GM18498 (cell line): ENCODE measurements around the gene RALBP1.
A peak's percentile ranks its signal among the peaks of the same experiment; 100 is the strongest.
"Not testable (repeated sequence)": the region's sequence is repeated elsewhere in the genome, so short reads cannot be mapped to it uniquely, and the experiment has no call there.

Experiments
- ATAC-seq: cut with Tn5 transposase; IDR thresholded peaks from one replicate; pipeline ENCODE4 v1.9.1; 2021; ENCODE audit warnings: mild to moderate bottlenecking, moderate library complexity; ENCODE audit not compliant: unreplicated experiment

Gene RALBP1

DNA sequence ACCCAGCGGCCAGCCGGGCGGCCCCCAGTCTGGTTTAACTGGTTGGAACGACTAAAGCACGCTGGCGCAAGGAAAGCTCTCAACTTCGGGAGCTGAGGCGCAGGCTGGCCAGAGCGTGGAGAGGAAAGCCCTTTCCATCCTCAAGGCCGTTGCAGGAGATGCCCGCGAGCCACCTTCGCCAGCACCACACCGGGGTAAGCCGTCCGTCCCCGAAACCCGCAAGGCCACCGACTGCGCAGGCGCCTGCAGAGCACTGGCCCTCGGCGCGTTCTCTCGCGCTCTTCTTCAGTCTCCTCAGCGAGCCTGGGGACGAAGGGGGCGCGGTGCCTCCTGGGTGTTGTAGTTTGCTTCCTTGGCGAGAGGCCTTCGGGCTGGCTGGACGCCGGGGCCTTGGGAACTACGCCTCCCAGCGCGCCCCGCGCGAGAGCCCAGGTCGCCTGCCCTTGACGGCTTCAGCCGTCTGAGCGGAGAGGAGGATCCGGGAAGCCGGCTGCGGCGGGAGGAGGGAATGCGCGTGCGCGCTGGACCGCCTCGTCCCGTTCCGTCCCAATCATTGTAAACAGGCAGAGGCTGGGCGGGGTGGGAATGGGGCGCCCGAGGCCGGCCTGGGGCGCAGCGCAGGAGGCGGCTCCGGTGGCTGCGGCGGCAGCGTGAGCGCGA lies at the start of gene RALBP1:
RALBP1 (plus strand) TSS at position 531 of the 660 bp plus-strand sequence. CDS start 37,533 bp downstream, outside the sequence.
- peak; percentile 93 for ATAC-seq

DNA sequence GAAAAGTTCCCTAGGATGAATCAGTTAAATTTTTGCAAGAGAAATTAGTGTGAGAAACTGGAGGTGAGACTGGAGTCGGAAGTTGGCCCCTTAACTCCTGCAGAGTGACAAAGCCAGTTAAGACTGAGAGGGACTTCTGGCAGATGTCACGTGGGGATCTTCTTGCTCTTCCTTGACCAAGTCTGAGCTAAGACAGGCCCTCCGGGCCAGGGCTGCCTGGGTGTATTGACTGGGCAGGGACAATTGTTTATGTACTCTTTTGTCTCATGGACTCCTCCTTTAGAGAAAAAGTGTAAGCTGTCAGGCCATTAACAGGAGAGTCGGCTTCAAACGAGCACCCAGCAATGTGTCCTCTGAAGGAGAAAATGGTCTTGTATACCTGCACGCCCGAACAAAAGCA lies 48.6 kb upstream of the RALBP1 start:
- no peak for ATAC-seq

- ATAC-seq: no peak
Observed at GRCh38 chr18:9428301-9428706, 47.0 kb upstream of the RALBP1 start.

DNA sequence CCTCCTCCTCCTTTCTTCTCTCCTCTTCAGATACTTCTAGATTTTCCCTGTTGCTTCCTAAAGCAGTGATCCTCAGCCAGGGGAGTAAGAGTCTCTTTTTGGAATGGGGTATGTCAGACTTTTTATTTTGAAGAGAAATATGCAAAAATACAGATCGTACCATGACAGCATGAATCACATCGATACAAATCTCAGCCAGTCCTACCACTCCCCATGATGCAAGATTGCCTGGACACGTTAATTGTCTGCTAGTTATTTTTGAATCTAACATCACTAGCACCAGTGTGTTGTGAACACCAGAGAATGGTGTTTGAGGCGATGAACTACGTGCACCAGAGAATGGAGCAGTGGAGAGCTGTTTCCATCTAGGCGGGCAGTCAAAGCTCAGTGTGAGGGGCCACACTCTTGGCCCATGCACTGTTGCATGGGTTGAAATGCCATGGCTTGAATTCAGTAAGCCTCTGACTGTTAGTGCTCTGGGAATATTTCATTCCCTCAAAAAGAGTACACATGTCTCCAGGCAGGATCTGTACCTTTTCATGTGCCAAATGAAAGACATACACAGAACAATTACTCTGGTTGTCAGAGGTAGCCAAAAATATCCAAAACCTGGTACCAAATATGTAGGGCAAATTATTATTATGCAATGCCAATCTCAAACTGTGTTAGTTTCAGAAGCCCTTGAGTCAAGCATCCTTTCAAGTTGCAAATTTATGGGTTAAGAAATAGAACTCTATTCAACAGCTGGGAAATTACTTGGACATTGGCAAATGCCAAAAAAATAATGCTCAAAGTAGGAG lies 46.3 kb upstream of the RALBP1 start:
- no peak for ATAC-seq

- ATAC-seq: no peak
Observed at GRCh38 chr18:9429662-9429993, 45.7 kb upstream of the RALBP1 start.

GRCh38 chr18:9430315-9430714 lies 45.0 kb upstream of the RALBP1 start:
- not testable (repeated sequence) for ATAC-seq

- no peak for ATAC-seq
Observed at GRCh38 chr18:9431296-9431695, 44.0 kb upstream of the RALBP1 start.

DNA sequence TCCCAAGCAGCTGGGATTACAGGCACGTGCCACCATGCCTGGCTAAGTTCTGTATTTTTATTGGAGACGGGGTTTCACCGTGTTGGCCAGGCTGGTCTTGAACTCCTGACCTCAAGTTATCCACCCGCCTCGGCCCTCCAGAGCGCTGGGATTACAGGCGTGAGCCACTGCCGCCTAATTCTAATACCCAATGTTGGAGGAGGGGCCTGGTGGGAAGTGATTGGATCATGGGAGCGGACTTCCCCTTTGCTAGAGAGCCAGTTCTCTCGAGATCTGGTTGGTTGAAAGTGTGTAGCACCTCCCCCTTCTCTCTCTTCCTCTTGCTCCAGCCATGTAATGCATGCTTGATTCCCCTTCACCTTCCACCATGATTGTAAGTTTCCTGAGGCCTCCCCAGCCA lies 42.2 kb upstream of the RALBP1 start:
- ATAC-seq: not testable (repeated sequence)

GRCh38 chr18:9433671-9434121 lies 41.6 kb upstream of the RALBP1 start:
- no peak for ATAC-seq

DNA sequence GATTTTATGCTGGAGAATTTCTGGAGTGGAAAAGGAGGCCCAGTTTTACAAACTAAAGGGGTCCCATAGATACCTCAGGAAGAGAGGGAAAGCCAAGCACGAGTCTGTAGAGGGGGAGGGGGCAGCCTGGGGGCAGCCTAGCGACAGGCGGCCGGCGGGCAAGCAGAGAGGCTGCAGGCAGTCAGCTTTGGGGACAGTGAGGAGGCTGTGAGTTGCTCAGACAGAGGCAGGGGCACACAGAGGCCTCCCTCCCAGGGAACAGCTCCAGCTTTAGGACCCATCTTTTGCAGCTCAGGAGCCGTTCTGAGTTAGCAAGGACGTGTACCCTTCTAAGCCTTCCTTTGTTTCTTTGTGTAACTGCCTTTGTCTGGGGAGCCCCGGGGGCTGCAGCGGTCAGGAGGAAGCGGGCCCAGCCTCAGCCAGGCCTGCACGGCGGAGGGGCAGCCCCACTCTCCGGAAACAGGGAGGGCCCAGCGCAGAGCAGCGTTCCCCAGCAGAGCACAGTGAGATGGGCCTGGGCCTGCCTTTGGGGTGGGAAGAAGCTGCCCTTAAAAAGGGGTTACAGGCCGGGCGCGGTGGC lies 41.1 kb upstream of the RALBP1 start:
- no peak for ATAC-seq

GRCh38 chr18:9435041-9435440 lies 40.3 kb upstream of the RALBP1 start:
- no peak for ATAC-seq

- no peak for ATAC-seq
Observed at GRCh38 chr18:9436206-9436929, 38.9 kb upstream of the RALBP1 start.

DNA sequence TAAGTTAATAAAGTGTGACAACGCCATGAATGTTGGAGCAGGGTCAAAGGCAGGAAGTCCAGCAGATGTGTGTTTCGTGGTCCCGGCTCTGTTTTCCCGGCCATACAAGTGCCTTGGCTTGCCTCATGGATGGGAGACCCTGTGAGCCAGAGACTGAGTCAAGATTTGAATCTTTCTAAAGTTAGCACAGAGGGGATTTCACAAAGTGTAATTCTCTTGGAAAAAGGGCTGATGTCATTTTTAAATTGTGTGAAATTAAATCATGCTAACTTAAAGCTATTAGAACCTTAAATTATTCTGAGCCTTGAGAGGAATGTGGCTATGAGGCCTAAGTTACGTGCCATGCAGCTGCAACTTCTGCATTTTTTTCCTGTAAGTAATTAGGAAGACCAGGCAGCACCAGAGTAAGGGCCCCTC lies 38.3 kb upstream of the RALBP1 start:
- ATAC-seq: no peak

GRCh38 chr18:9437672-9438071 lies 37.6 kb upstream of the RALBP1 start:
- ATAC-seq: no peak

- no peak for ATAC-seq
Observed at GRCh38 chr18:9441061-9441460, 34.3 kb upstream of the RALBP1 start.

- no peak for ATAC-seq
Observed at GRCh38 chr18:9444549-9444948, 30.8 kb upstream of the RALBP1 start.

DNA sequence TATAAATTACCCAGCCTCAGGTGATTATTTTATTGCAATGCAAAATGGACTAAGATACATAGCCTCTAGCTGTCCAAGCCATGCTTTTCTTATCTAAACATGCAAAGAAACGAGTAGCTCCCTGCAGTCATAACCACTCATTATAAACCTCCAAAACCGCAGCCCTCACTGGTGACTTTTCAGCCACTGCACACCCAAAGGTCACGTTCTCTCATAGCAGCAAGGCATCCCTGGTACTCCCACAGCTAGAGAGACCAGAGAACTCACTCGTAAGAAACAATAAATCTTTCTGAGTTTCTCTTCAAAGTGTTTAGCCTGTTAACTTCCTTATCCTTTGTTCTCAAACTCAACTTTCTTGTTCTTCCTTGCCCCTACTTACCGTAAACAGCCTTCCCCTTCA lies 28.5 kb upstream of the RALBP1 start:
- no peak for ATAC-seq

DNA sequence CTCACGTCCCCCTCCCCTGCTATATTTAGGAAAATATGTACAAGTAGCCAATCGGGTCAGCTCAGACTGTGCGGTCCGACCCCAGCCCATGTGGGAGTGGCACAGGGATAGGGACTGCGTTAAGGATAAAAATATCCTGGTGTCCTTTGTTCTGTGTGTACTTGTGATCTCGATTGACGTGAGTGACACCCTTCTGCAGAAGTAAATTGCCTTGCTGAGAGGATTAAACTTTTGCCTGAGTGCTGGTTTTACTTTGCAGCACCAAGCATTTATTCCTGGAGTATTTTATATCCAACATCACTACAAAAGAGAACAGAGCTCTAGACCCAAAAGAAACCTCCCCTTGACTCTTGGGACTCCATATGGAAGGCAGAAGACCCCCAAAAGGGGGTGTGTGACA lies 28.0 kb upstream of the RALBP1 start:
- no peak for ATAC-seq

GRCh38 chr18:9449600-9450414 lies 25.5 kb upstream of the RALBP1 start:
- ATAC-seq: no peak

DNA sequence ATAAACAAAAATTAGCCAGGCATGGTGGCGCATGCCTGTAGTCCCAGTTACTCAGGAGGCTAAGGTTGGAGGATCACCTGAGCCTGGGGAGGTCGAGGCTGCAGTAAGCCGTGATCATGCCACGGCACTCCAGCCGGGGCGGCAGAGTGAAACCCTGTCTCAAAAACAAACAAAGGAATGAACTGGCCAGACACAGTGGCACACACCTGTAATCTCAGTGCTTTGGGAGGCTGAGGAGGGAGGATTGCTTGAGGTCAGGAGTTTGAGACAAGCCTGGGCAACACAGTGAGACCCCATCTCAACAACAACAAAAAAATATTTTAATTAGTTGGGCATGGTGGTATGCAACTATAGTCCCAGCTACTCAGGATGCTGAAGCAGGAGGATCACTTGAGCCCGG lies 24.4 kb upstream of the RALBP1 start:
- ATAC-seq: not testable (repeated sequence)

DNA sequence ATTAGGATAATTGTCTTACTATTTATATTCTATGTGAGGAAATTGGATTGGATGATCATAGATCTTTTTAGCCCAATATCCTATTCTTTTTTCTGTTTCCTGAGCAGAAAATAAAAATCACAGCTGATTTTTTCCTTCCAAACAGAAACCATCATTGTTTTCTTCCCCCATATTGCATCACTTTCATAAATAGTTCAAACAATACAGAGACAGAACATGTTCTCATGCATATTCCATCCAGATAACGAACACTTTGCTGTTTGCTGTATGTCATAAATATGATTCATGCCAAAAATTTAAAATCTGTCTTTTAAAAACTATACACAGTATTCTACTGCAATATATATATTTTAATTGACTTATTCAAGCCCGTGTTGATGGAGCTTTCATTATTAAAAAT lies 22.0 kb upstream of the RALBP1 start:
- no peak for ATAC-seq
